ENCODE results near the gene AFAP1.

Gene AFAP1

DNA sequence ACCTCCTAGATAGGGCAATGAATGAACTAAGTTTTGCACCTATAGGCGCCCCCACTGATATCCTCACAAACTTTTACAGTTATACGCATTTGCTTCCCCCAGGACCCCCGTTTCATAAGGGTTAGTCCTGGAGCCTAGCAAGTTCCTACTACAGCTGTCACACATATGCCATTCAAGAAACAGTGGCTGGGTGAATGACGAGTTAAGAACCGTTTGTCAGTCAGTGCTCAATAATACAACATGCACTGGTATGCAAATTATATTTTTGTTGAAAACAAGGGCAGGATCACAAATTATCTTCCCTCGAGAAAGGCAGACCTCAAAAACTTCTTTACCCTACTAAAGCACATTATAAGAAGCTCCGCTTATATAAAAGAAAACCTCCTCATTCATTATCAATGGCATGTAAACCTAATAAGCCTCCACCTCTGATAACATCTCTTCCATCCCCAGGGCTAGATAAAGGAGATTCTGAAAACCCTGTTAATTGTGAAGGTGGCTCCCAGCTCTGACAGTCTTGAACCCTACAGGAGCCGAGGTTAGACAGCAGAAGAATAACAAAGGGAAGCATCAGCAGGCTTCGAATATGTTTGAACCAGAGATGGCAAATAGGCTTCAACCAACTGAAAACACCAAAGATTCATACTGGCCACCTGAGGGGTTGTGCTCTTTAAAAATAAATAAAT lies 40.3 kb downstream of the AFAP1 start:
- TF ChIP-seq ZNF274 (IDR thresholded peaks at IDR 0.05; ENCODE audit: low read depth, low read length), result no peak
- no peak for TF ChIP-seq SUZ12 (IDR thresholded peaks at IDR 0.05; ENCODE audit: extremely low read depth, insufficient read depth, insufficient read length)
- TF ChIP-seq YY1 (IDR thresholded peaks at IDR 0.05; ENCODE audit: insufficient read depth, insufficient read length), result no peak
- no peak overlapping the region for H3K4me3 ChIP-seq (ENCODE audit: insufficient read length, low read depth)
- DNase-seq (ENCODE audit: low read depth, low spot score), result no peak
- no peak overlapping the region for H3K9ac ChIP-seq (ENCODE audit: insufficient read length, low read depth)
- no peaks in the 10 kb centered on the region for H3K9me3 ChIP-seq (ENCODE audit: insufficient read depth, low read length)
- H3K36me3 ChIP-seq (ENCODE audit: insufficient read depth, insufficient read length, low read length), result peaks cover 2% of the 10 kb centered on the region
- peaks cover 7% of the 10 kb centered on the region for H3K4me1 ChIP-seq (ENCODE audit: insufficient read depth, insufficient read length)
- H3K27me3 ChIP-seq (ENCODE audit: insufficient read depth, insufficient read length), result no peaks in the 10 kb centered on the region

DNA sequence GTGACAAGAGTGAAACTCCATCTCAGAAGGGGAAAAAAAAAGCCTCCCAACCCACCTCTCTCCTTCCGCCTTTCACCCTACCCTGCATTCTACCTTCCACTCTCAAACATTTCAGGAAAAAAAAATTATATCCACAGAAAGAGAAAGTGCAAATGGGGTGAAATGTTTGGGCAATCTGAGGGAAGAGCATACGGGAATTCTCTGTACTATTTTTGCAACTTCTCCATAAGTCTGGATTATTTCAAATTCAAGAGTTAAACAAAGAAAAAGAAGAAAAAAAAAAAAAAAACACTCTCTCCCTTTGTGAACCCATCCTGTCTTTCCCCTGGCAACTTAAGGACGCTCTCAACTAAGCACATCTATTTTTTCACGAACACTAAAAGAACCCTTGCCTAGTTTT lies 41.3 kb downstream of the AFAP1 start:
- DNase-seq (ENCODE audit: low read depth, low spot score), result no peak
- Histone ChIP-seq H3K4me1 (ENCODE audit: insufficient read depth, insufficient read length) (peaks cover 9% of the 10 kb centered on the region), H3K36me3 (ENCODE audit: insufficient read depth, insufficient read length, low read length) (peaks cover 8% of the 10 kb centered on the region), H3K27me3 (ENCODE audit: insufficient read depth, insufficient read length) (no peaks in the 10 kb centered on the region), H3K9ac (ENCODE audit: insufficient read length, low read depth) (no peak overlapping the region), H3K4me3 (ENCODE audit: insufficient read length, low read depth) (no peak overlapping the region), H3K9me3 (ENCODE audit: insufficient read depth, low read length) (no peaks in the 10 kb centered on the region)
- TF ChIP-seq SUZ12 (IDR thresholded peaks at IDR 0.05; ENCODE audit: extremely low read depth, insufficient read depth, insufficient read length), result no peak
- TF ChIP-seq ZNF274 (IDR thresholded peaks at IDR 0.05; ENCODE audit: low read depth, low read length), result no peak
- no peak for TF ChIP-seq YY1 (IDR thresholded peaks at IDR 0.05; ENCODE audit: insufficient read depth, insufficient read length)

DNA sequence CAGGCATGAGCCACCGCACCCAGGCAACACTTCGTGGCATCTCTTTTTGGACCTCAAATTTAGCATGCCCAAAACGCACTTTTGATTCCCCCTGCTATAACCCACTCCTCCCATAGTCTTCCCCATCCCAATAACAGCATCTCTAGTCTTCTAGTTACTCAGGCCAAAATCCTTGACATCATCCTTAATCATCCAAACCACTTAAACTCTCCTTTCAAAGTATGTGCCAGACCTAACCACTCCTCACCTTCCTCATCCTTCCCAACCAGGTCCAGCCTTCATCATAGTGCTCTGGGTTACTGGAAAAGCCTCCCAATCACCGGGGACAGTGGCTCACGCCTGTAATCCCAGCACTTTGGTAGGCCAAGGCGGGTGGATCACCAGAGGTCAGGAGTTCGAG lies 41.9 kb downstream of the AFAP1 start:
- Histone ChIP-seq H3K27me3 (ENCODE audit: insufficient read depth, insufficient read length) (no peaks in the 10 kb centered on the region), H3K9me3 (ENCODE audit: insufficient read depth, low read length) (no peaks in the 10 kb centered on the region), H3K36me3 (ENCODE audit: insufficient read depth, insufficient read length, low read length) (peaks cover 8% of the 10 kb centered on the region), H3K9ac (ENCODE audit: insufficient read length, low read depth) (no peak overlapping the region), H3K4me3 (ENCODE audit: insufficient read length, low read depth) (no peak overlapping the region), H3K4me1 (ENCODE audit: insufficient read depth, insufficient read length) (peaks cover 9% of the 10 kb centered on the region)
- DNase-seq (ENCODE audit: low read depth, low spot score), result no peak
- TF ChIP-seq ZNF274 (IDR thresholded peaks at IDR 0.05; ENCODE audit: low read depth, low read length) (no peak), YY1 (IDR thresholded peaks at IDR 0.05; ENCODE audit: insufficient read depth, insufficient read length) (no peak), SUZ12 (IDR thresholded peaks at IDR 0.05; ENCODE audit: extremely low read depth, insufficient read depth, insufficient read length) (no peak)

DNA sequence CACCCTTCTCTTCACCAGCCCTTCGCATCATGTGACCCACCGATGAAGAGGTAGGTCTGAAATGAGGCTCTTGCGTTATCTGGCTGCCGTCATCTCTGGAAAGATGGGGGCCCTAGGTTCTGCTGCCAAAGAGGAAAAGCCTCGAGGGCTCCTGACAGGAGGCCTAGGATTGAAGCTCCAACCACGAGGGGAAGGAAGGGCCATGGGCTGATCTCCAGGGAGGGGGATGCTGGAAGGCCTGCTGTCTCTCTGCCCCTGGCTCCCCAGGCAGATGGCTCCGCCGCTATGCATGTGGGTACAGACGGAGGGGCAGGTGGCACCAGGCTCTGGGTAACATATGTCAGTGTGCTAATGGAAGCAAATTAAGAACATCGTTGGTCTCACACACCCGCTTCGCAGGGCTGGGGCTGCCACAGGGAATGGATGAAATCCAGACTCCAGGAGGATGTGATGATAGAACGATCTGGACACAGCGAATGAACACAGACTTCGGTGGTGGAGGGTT lies 44.9 kb downstream of the AFAP1 start:
- TF ChIP-seq YY1 (IDR thresholded peaks at IDR 0.05; ENCODE audit: insufficient read depth, insufficient read length) (no peak), ZNF274 (IDR thresholded peaks at IDR 0.05; ENCODE audit: low read depth, low read length) (no peak), SUZ12 (IDR thresholded peaks at IDR 0.05; ENCODE audit: extremely low read depth, insufficient read depth, insufficient read length) (no peak)
- no peak overlapping the region for H3K9ac ChIP-seq (ENCODE audit: insufficient read length, low read depth)
- H3K4me3 ChIP-seq (ENCODE audit: insufficient read length, low read depth), result no peak overlapping the region
- DNase-seq (ENCODE audit: low read depth, low spot score), result no peak
- H3K9me3 ChIP-seq (ENCODE audit: insufficient read depth, low read length), result peaks cover 5% of the 10 kb centered on the region; the same call in 1 of the 2 replicates
- H3K4me1 ChIP-seq (ENCODE audit: insufficient read depth, insufficient read length), result peaks cover 12% of the 10 kb centered on the region
- no peaks in the 10 kb centered on the region for H3K27me3 ChIP-seq (ENCODE audit: insufficient read depth, insufficient read length)
- H3K36me3 ChIP-seq (ENCODE audit: insufficient read depth, insufficient read length, low read length), result peaks cover 8% of the 10 kb centered on the region

DNA sequence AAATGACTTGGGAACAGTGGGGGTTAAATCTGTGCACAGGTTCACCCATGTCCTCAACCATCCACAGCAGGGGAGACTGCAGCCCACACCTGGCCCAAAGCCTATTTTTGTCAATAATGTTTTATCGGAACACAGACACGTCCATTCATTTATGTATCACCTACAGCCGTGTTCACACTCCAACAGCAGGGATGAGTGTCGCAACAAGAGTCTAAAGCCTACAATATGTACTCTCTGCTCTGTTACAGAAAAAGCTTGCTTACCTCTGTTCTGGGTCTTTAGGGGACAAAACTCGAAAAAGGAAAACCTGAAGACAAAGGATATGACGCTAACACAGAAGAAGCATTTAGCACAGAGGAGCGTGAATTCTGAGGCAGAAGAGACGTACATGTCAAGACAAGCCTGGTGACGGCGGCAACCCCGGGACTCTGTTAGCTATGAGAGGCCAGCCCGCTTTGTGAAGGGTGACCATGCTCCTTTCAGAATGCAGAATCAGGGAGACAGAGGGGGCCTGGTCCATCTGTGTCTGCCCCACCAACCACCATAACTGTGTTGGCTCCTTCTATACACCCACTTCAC lies 45.5 kb downstream of the AFAP1 start:
- H3K4me1 ChIP-seq (ENCODE audit: insufficient read depth, insufficient read length), result peaks cover 12% of the 10 kb centered on the region
- DNase-seq (ENCODE audit: low read depth, low spot score), result no peak
- H3K9ac ChIP-seq (ENCODE audit: insufficient read length, low read depth), result no peak overlapping the region
- peaks cover 9% of the 10 kb centered on the region for H3K9me3 ChIP-seq (ENCODE audit: insufficient read depth, low read length)
- peaks cover 8% of the 10 kb centered on the region for H3K36me3 ChIP-seq (ENCODE audit: insufficient read depth, insufficient read length, low read length)
- TF ChIP-seq YY1 (IDR thresholded peaks at IDR 0.05; ENCODE audit: insufficient read depth, insufficient read length) (no peak), SUZ12 (IDR thresholded peaks at IDR 0.05; ENCODE audit: extremely low read depth, insufficient read depth, insufficient read length) (no peak), ZNF274 (IDR thresholded peaks at IDR 0.05; ENCODE audit: low read depth, low read length) (no peak)
- no peaks in the 10 kb centered on the region for H3K27me3 ChIP-seq (ENCODE audit: insufficient read depth, insufficient read length)
- H3K4me3 ChIP-seq (ENCODE audit: insufficient read length, low read depth), result no peak overlapping the region

DNA sequence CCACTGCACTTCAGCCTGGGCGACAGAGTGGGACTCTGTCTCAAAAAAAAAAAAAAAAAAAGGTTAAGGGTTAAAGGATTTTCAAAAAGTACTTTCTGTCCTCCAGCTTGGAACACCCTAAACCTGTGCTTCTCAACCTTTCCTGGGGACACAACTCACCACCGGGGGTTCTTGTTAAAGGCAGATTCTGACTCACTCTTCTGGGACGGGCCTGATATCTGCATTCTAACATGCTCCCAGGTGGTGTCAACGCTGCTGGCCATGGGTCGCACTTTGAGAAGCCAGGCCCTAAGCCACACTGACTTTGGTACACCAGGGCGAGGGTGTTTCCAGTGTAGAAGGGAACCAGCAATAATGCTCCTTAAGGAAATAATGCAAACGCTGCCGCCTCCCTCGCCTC lies 46.1 kb downstream of the AFAP1 start:
- peaks cover 8% of the 10 kb centered on the region for H3K36me3 ChIP-seq (ENCODE audit: insufficient read depth, insufficient read length, low read length)
- no peak for DNase-seq (ENCODE audit: low read depth, low spot score)
- H3K4me1 ChIP-seq (ENCODE audit: insufficient read depth, insufficient read length), result peaks cover 12% of the 10 kb centered on the region
- H3K27me3 ChIP-seq (ENCODE audit: insufficient read depth, insufficient read length), result no peaks in the 10 kb centered on the region
- peaks cover 16% of the 10 kb centered on the region for H3K9me3 ChIP-seq (ENCODE audit: insufficient read depth, low read length)
- no peak overlapping the region for H3K4me3 ChIP-seq (ENCODE audit: insufficient read length, low read depth)
- TF ChIP-seq ZNF274 (IDR thresholded peaks at IDR 0.05; ENCODE audit: low read depth, low read length) (no peak), SUZ12 (IDR thresholded peaks at IDR 0.05; ENCODE audit: extremely low read depth, insufficient read depth, insufficient read length) (no peak), YY1 (IDR thresholded peaks at IDR 0.05; ENCODE audit: insufficient read depth, insufficient read length) (no peak)
- no peak overlapping the region for H3K9ac ChIP-seq (ENCODE audit: insufficient read length, low read depth)

DNA sequence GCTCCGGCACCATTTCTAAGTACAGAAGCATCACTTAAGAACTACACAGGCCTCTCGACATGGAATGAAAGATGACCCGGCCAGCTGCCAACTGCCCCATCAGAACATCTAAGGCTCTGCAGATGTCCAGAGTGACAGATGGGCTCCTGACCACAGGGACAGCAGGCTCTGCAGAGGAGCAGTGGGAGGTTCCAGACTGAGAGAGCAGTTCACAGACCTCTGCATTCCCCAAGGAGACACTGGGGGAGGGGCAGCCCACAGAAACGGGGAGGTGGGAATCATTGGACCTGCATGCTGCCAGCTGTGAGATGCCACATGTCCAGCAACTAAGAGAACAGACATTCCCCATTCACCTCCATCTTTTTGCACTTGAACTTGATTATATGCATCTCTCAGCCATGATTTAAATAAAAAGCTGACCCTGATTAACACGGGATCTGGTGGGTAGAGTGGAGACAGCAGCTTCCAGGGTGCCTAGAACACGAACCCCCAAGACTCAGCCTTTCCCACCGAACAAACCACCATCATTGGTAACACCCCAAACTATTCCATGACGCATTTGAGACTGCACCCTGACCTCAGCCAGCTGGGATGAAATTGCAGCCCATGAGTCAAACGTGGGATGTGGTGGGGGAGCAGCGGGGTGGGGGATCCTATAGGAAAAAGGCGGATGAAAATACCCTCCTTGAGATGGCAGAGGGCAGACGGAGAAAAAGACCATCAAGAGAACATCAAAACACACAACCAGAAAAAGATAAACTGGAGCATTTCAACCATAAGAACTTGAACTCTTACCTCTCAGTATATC lies 47.2 kb downstream of the AFAP1 start:
- TF ChIP-seq ZNF274 (IDR thresholded peaks at IDR 0.05; ENCODE audit: low read depth, low read length) (no peak), SUZ12 (IDR thresholded peaks at IDR 0.05; ENCODE audit: extremely low read depth, insufficient read depth, insufficient read length) (no peak), YY1 (IDR thresholded peaks at IDR 0.05; ENCODE audit: insufficient read depth, insufficient read length) (no peak)
- no peaks in the 10 kb centered on the region for H3K27me3 ChIP-seq (ENCODE audit: insufficient read depth, insufficient read length)
- peaks cover 8% of the 10 kb centered on the region for H3K36me3 ChIP-seq (ENCODE audit: insufficient read depth, insufficient read length, low read length)
- H3K4me1 ChIP-seq (ENCODE audit: insufficient read depth, insufficient read length), result peaks cover 12% of the 10 kb centered on the region
- no peak for DNase-seq (ENCODE audit: low read depth, low spot score)
- peaks cover 22% of the 10 kb centered on the region for H3K9me3 ChIP-seq (ENCODE audit: insufficient read depth, low read length)
- H3K9ac ChIP-seq (ENCODE audit: insufficient read length, low read depth), result no peak overlapping the region
- no peak overlapping the region for H3K4me3 ChIP-seq (ENCODE audit: insufficient read length, low read depth)
